ENCODE measurements around the gene RASGRP4. TPM values are rescaled to one million over a fixed set of nuclear protein-coding genes. Genes with fewer than 3 reads are reported as not detected.

The RASGRP4 gene
- total and polyA plus RNA-seq, 10 of the 15 experiments (the other 5 are each of a cell fraction or from before 2014, with no cell fraction given): 0.24 to 7.4 (median 3.3) TPM

GRCh38 chr19:38383743-38384142 is 42.3 kb downstream of the RASGRP4 start (continued):
- TF ChIP-seq ZBTB40 (IDR thresholded peaks at IDR 0.05; ENCODE audit: borderline replicate concordance) (no peak), SIX5 (IDR thresholded peaks at IDR 0.05; ENCODE audit: low read depth, low read length, severe bottlenecking) (no peak)

- Histone ChIP-seq H3K27ac (ENCODE audit: control insufficient read depth, insufficient read depth) (no peak overlapping the region), H2AFZ (ENCODE audit: control insufficient read depth, low read depth, low read length) (no peak overlapping the region), H3K36me3 (ENCODE audit: control insufficient read depth in 2 of 2, insufficient read depth in 2 of 2, low read length in 1 of 2) (peaks cover 17% of the 10 kb centered on the region in 2 experiments; a peak in 3 of 4 replicates), H3K4me1 (ENCODE audit: control insufficient read depth, insufficient read depth, low read length) (peaks cover 11% of the 10 kb centered on the region), H3K27me3 (replicated peaks in 1 of 2; ENCODE audit: control insufficient read depth in 2 of 2, insufficient read depth in 2 of 2, low read length in 1 of 2) (no peaks in the 10 kb centered on the region), H3K4me2 (ENCODE audit: control insufficient read depth, insufficient read depth) (no peak overlapping the region), H4K20me1 (ENCODE audit: control insufficient read depth, insufficient read depth) (0 out of 2 replicates have a peak, but pooled peaks cover 2% of the 10 kb centered on the region), H3K79me2 (ENCODE audit: control insufficient read depth, insufficient read depth, low read length) (0 out of 2 replicates have a peak, but pooled peaks cover 1% of the 10 kb centered on the region), H3K9ac (ENCODE audit: control insufficient read depth, insufficient read depth, low read length) (no peak overlapping the region), H3K4me3 (no peak overlapping the region), H3K9me3 (replicated peaks; ENCODE audit: control insufficient read depth, insufficient read depth, low read length) (no peaks in the 10 kb centered on the region)
- DNase-seq (ENCODE audit: low read depth, low spot score): no peak
- ATAC-seq: no peak
- ChIA-PET POLR2A (no interaction called here), SMC1A (ENCODE audit: uncharacterized antibody, unreplicated experiment) (no interaction called here), RAD21 (ENCODE audit: unreplicated experiment) (no interaction called here), CTCF (no interaction called here)
- intact Hi-C loops (cut with micrococcal nuclease; ENCODE audit: unreplicated experiment): no loop called here
- 93% methylated on average over 10 of the region's 10 CpGs for WGBS (ENCODE audit: insufficient coverage, insufficient replicate concordance, low lambda C conversion rate, missing lambda C conversion rate)
- FAIRE-seq: no peak
- in situ Hi-C loops (cut with MboI): no loop called here
- TSS peak; percentile 33 for BruUV-seq (replicated peaks)
- TF ChIP-seq ESRRA (IDR thresholded peaks at IDR 0.05; ENCODE audit: low read length) (no peak), PKNOX1 (IDR thresholded peaks at IDR 0.05) (no peak), TCF7 (IDR thresholded peaks at IDR 0.05; ENCODE audit: borderline replicate concordance) (no peak), SMAD5 (IDR thresholded peaks at IDR 0.05; ENCODE audit: low read depth) (no peak), IRF3 (IDR thresholded peaks at IDR 0.05) (no peak), TAF1 (IDR thresholded peaks at IDR 0.05; ENCODE audit: borderline replicate concordance, low read depth, low read length) (no peak), BCL3 (IDR thresholded peaks at IDR 0.05; ENCODE audit: borderline replicate concordance, insufficient read depth, low read depth, low read length, poor library complexity, severe bottlenecking) (no peak), IRF4 (IDR thresholded peaks at IDR 0.05; ENCODE audit: low read depth, low read length) (no peak), ZBTB4 (CRISPR knock-in tag; IDR thresholded peaks at IDR 0.05) (no peak)
These were observed 42.8 kb downstream of the RASGRP4 start for GRCh38 chr19:38383184-38383583.

All from GM12878 (cell line).